Coronary artery (tissue), 2 donors: ENCODE results near the gene TCN1.
"Not testable (repeated sequence)": the region's sequence is repeated elsewhere in the genome, so short reads cannot be mapped to it uniquely, and the experiment has no call there.

Experiments
- DNase-seq: peaks from one replicate; pipeline ENCODE4 v3.0.0-alpha.2; 2017; ENCODE audit warnings: low spot score
- H3K27ac ChIP-seq, 2 donors: fragments of 200-600 bp; sonication (generic); one replicate each; pipeline ENCODE4 v1.5.1; 2016 to 2019
- H3K4me3 ChIP-seq: fragments of 200-600 bp; sonication (generic); 2 replicates; pipeline ENCODE4 v1.5.1; 2016; ENCODE audit warnings: mild to moderate bottlenecking, moderate library complexity
- CTCF ChIP-seq: fragments of 200-600 bp; sonication (generic); IDR thresholded peaks from one replicate; pipeline ENCODE4 v1.5.1; 2019; ENCODE audit warnings: antibody characterized with exemption

The TCN1 gene

GRCh38 chr11:59866397-59866796 is at the start of gene TCN1:
TCN1 (minus strand) TSS chr11:59866487; CDS start chr11:59866470, 17 bp downstream.
- no peak for DNase-seq
- no peak for TF ChIP-seq CTCF
- H3K27ac ChIP-seq: no peak within 1 kb of the TSS
- H3K4me3 ChIP-seq: no peak within 1 kb of the TSS

- not testable (repeated sequence) for H3K27ac ChIP-seq, DNase-seq, H3K4me3 ChIP-seq
Measured at GRCh38 chr11:59903569-59903968, 37.3 kb upstream of the TCN1 start.

GRCh38 chr11:59901306-59901705 is 35.0 kb upstream of the TCN1 start:
- no peak overlapping the region for H3K27ac ChIP-seq
- DNase-seq: no peak
- H3K4me3 ChIP-seq: no peak overlapping the region
- TF ChIP-seq CTCF: no peak

- TF ChIP-seq CTCF: no peak
- no peak for DNase-seq
- Histone ChIP-seq H3K27ac (no peak overlapping the region), H3K4me3 (no peak overlapping the region)
Measured at GRCh38 chr11:59900366-59901126, 34.3 kb upstream of the TCN1 start.

- no peak for DNase-seq
- Histone ChIP-seq H3K4me3 (no peak overlapping the region), H3K27ac (no peak overlapping the region)
- TF ChIP-seq CTCF: no peak
Measured at GRCh38 chr11:59899532-59899931, 33.2 kb upstream of the TCN1 start.

- H3K4me3 ChIP-seq: no peak overlapping the region
- no peak for DNase-seq
- TF ChIP-seq CTCF: no peak
- H3K27ac ChIP-seq: no peak overlapping the region
Measured at GRCh38 chr11:59898650-59899049, 32.4 kb upstream of the TCN1 start.

GRCh38 chr11:59898046-59898445 is 31.8 kb upstream of the TCN1 start:
- Histone ChIP-seq H3K4me3 (no peak overlapping the region), H3K27ac (no peak overlapping the region)
- TF ChIP-seq CTCF: no peak
- DNase-seq: no peak
